ENCODE measurements around the gene DNAJB14. TPM values are rescaled to one million over a fixed set of nuclear protein-coding genes. Genes with fewer than 3 reads are reported as not detected.

DNAJB14 gene
- total and polyA plus RNA-seq, 2 donors (not counting 3 experiments of a cell fraction or from before 2014, with no cell fraction given) = 9.2 to 56.7 TPM

GRCh38 chr4:99961711-99962110, 15.3 kb upstream of the DNAJB14 start:
- intact Hi-C loops (cut with micrococcal nuclease) = no loop called here
- no peak overlapping the region for H3K4me3 ChIP-seq (replicated peaks in 1 of 3; ENCODE audit: insufficient read depth in 1 of 3, low read depth in 1 of 3, low read length in 3 of 3)
- H3K4me2 ChIP-seq (ENCODE audit: insufficient read depth, low read length) = no peak overlapping the region
- no peak overlapping the region for H2AFZ ChIP-seq (ENCODE audit: low read depth, low read length)
- DNase-seq (ENCODE audit: low read depth, low spot score) = no peak
- H3K27me3 ChIP-seq (ENCODE audit: control insufficient read depth in 2 of 2, insufficient read depth in 2 of 2, low read length in 2 of 2) = no peaks in the 10 kb centered on the region
- dilution Hi-C loops (cut with MboI; ENCODE audit: extremely low pct_ligation_motif_present, low sequenced_read_pairs) = no loop called here
- no peaks in the 10 kb centered on the region for H3K9me3 ChIP-seq (replicated peaks; ENCODE audit: control insufficient read depth, insufficient read depth, low read length)
- no TSS peak for BruUV-seq (replicated peaks)
- POLR2A ChIA-PET = no interaction called here
- H3K79me2 ChIP-seq (ENCODE audit: control insufficient read depth, insufficient read depth, low read length) = no peaks in the 10 kb centered on the region
- no peak for FAIRE-seq
- H3K36me3 ChIP-seq (ENCODE audit: control insufficient read depth in 2 of 2, extremely low read depth in 1 of 2, insufficient read depth in 2 of 2, low read length in 2 of 2) = no peaks in the 10 kb centered on the region
- CTCF ChIA-PET = interaction anchor here (0.7 kb wide), 1 partner anchor 26 kb away, joined by 3 read pairs; no protein-coding TSS in a partner anchor
- no peak overlapping the region for H3K9ac ChIP-seq (replicated peaks; ENCODE audit: extremely low read depth, insufficient read depth, low read length)
- no peak for TF ChIP-seq FOS (IDR thresholded peaks at IDR 0.05; ENCODE audit: borderline replicate concordance, insufficient read depth, low read length)
- TF ChIP-seq GATA2 (IDR thresholded peaks at IDR 0.05; ENCODE audit: insufficient read depth, insufficient read length, low read depth, low read length) = no peak
- TF ChIP-seq EZH2 (IDR thresholded peaks at IDR 0.05; ENCODE audit: borderline replicate concordance, low read depth, low read length, severe bottlenecking) = no peak
- no peak for TF ChIP-seq CTCF (IDR thresholded peaks at IDR 0.05; ENCODE audit: extremely low read depth in 1 of 2, insufficient read depth in 1 of 2, low read depth in 1 of 2, low read length in 2 of 2)
- no peak for TF ChIP-seq POLR2A (IDR thresholded peaks at IDR 0.05; ENCODE audit: low read depth, low read length)
- no peak for TF ChIP-seq JUN (IDR thresholded peaks at IDR 0.05; ENCODE audit: borderline replicate concordance, insufficient read depth, insufficient read length, low read depth)
- TF ChIP-seq POLR2AphosphoS5 (IDR thresholded peaks at IDR 0.05; ENCODE audit: insufficient read depth, low read depth, low read length) = no peak
- TF ChIP-seq MAX (IDR thresholded peaks at IDR 0.05; ENCODE audit: insufficient read depth, insufficient read length) = no peak
- H4K20me1 ChIP-seq (replicated peaks; ENCODE audit: control insufficient read depth, extremely low read depth, insufficient read depth, low read length) = no peaks in the 10 kb centered on the region
- no peak overlapping the region for H3K27ac ChIP-seq (ENCODE audit: insufficient read depth, low read depth, low read length)
- no peaks in the 10 kb centered on the region for H3K4me1 ChIP-seq (ENCODE audit: control insufficient read depth, extremely low read depth, insufficient read depth, low read length)
- no peaks in the 10 kb centered on the region for H3K9me1 ChIP-seq (replicated peaks; ENCODE audit: control insufficient read depth, extremely low read depth, insufficient read depth, low read length)

All from endothelial cell of umbilical vein (primary cell).